Forelimb muscle (tissue), 1 donor: ENCODE measurements around the gene SCO1. TPM values are rescaled to one million over a fixed set of nuclear protein-coding genes. Genes with fewer than 3 reads are reported as not detected.
"Not testable (repeated sequence)": the region's sequence is repeated elsewhere in the genome, so short reads cannot be mapped to it uniquely, and the experiment has no call there.

Experiments
- DNase-seq: peaks from one replicate; pipeline ENCODE4 v3.0.0-alpha.2; 2013; ENCODE audit warnings: low read depth
- polyA plus RNA-seq: library from polyadenylated mRNA; unstranded; fragments of 120-200 nt; gene quantifications from one replicate; pipeline ENCODE4 v1.2.1, GENCODE V29; 2013; ENCODE audit not compliant: insufficient read length

Gene SCO1
- polyA plus RNA-seq, result 26.1 TPM

- peak; percentile 91 for DNase-seq
Measured at GRCh38 chr17:10697092-10698081, at the start of gene SCO1, which contains the start of gene ADPRM. Gene SCO1, minus strand, starts transcription at chr17:10697533. Its CDS starts 26 bp downstream, at chr17:10697507. Gene ADPRM, plus strand, starts transcription at chr17:10697594. Its CDS starts 7,333 bp downstream, at chr17:10704927.

- DNase-seq, result no peak
Measured at GRCh38 chr17:10745231-10745630, 47.9 kb upstream of the SCO1 start.

GRCh38 chr17:10744501-10745000 is 47.2 kb upstream of the SCO1 start:
- no peak for DNase-seq

GRCh38 chr17:10743316-10744009 is 46.1 kb upstream of the SCO1 start:
- peak; percentile 71 for DNase-seq

- no peak for DNase-seq
Measured at GRCh38 chr17:10742431-10742830, 45.1 kb upstream of the SCO1 start.

- no peak for DNase-seq
Measured at GRCh38 chr17:10741416-10742135, 44.2 kb upstream of the SCO1 start.

- DNase-seq, result no peak
Measured at GRCh38 chr17:10739386-10739785, 42.1 kb upstream of the SCO1 start.

- peak; percentile 55 for DNase-seq
Measured at GRCh38 chr17:10738521-10739258, 41.4 kb upstream of the SCO1 start.

- DNase-seq, result no peak
Measured at GRCh38 chr17:10737736-10738135, 40.4 kb upstream of the SCO1 start.

- DNase-seq, result no peak
Measured at GRCh38 chr17:10737168-10737622, 39.9 kb upstream of the SCO1 start.

GRCh38 chr17:10735821-10736220 is 38.5 kb upstream of the SCO1 start:
- no peak for DNase-seq

GRCh38 chr17:10735251-10735650 is 37.9 kb upstream of the SCO1 start:
- DNase-seq, result no peak

- no peak for DNase-seq
Measured at GRCh38 chr17:10733666-10734065, 36.3 kb upstream of the SCO1 start.

GRCh38 chr17:10732121-10732520 is 34.8 kb upstream of the SCO1 start:
- DNase-seq, result not testable (repeated sequence)

- no peak for DNase-seq
Measured at GRCh38 chr17:10731408-10731879, 34.1 kb upstream of the SCO1 start.

GRCh38 chr17:10730247-10730646 is 32.9 kb upstream of the SCO1 start:
- DNase-seq, result not testable (repeated sequence)

GRCh38 chr17:10729334-10730193 is 32.2 kb upstream of the SCO1 start, which contains the start of gene TMEM220:
Gene TMEM220, minus strand, starts transcription at chr17:10730023. Its CDS starts 172 bp downstream, at chr17:10729851.
- no peak for DNase-seq

- no peak for DNase-seq
Measured at GRCh38 chr17:10728331-10728892, 31.1 kb upstream of the SCO1 start.

- DNase-seq, result no peak
Measured at GRCh38 chr17:10727192-10727591, 29.9 kb upstream of the SCO1 start.
